Right atrium auricular region (tissue), 2 donors: ENCODE data around the gene TBC1D9. TPM values are rescaled to one million over a fixed set of nuclear protein-coding genes. Genes with fewer than 3 reads are reported as not detected.
"Not testable (repeated sequence)": the region's sequence is repeated elsewhere in the genome, so short reads cannot be mapped to it uniquely, and the experiment has no call there.

Source experiments
- DNase-seq: peaks from one replicate; pipeline ENCODE4 v3.0.0-alpha.2; 2019; ENCODE audit warnings: low spot score
- H3K27ac ChIP-seq, 2 donors: fragments of 200-600 bp; sonication (generic); 1 replicate in 1 of 2; 2 replicates in 1 of 2; pipeline ENCODE4 v1.5.1; 2016 to 2019
- H3K27me3 ChIP-seq, 2 donors: fragments of 200-600 bp; sonication (generic); one replicate each; pipeline versions ENCODE4 v1.5.1 to v1.6.0; 2017 to 2019
- H3K36me3 ChIP-seq: fragments of 200-600 bp; sonication (generic); one replicate; pipeline ENCODE4 v1.5.1; 2016
- H3K4me1 ChIP-seq, 2 donors: fragments of 200-600 bp; sonication (generic); one replicate each; pipeline versions ENCODE4 v1.5.1 to v1.6.0; 2017 to 2019
- H3K4me3 ChIP-seq, 2 donors: fragments of 200-600 bp; sonication (generic); 1 replicate in 1 of 2; 2 replicates in 1 of 2; pipeline ENCODE4 v1.5.1; 2017 to 2019; ENCODE audit warnings: mild to moderate bottlenecking in 1 of 2, moderate library complexity in 1 of 2
- H3K9me3 ChIP-seq, 2 donors: fragments of 200-600 bp; sonication (generic); one replicate each; pipeline ENCODE4 v1.5.1; 2019
- total RNA-seq, 2 donors: library from RNA; depleted of rRNA; stranded (reverse); fragments of >200 nt; gene quantifications; one replicate each; pipeline ENCODE4 v1.1.0, GENCODE V29; 2016
- TF ChIP-seq, protein P1 (sequence below), 2 donors: fragments of 200-600 bp; sonication (generic); IDR thresholded peaks; one replicate each; pipeline ENCODE4 v1.5.1; 2019; ENCODE audit warnings: antibody characterized with exemption in 2 of 2

Gene TBC1D9
- total RNA-seq, 2 donors from 2014 or later = 10.9 to 18.8 TPM

DNA sequence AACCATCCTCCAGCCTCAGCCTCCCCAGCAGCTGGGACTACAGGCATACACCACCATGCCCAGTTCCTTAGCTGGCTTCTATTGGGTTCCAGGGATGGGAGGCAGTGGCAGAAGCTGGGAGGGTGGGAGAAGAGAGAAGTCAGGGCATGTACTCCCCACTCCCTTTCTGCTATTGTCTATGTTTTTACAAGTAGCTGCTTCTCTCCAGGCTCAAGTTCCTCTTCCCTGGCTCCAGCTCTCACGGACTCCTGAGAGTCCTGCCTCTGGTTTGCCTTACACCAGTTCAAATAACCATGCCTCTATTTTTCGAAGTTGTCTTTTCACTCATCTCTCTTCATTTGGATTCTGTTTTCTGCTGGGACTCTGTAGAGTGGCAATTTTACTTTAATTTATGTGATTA is 2.9 kb downstream of the TBC1D9 start:
- peaks cover 0 to 2% of the 10 kb centered on the region in 2 donors for H3K9me3 ChIP-seq
- no peak for DNase-seq
- no peaks in the 10 kb centered on the region for H3K36me3 ChIP-seq
- H3K27me3 ChIP-seq = no peaks in the 10 kb centered on the region
- no peak overlapping the region for H3K27ac ChIP-seq
- no peak overlapping the region for H3K4me3 ChIP-seq
- TF ChIP-seq, protein P1, sequence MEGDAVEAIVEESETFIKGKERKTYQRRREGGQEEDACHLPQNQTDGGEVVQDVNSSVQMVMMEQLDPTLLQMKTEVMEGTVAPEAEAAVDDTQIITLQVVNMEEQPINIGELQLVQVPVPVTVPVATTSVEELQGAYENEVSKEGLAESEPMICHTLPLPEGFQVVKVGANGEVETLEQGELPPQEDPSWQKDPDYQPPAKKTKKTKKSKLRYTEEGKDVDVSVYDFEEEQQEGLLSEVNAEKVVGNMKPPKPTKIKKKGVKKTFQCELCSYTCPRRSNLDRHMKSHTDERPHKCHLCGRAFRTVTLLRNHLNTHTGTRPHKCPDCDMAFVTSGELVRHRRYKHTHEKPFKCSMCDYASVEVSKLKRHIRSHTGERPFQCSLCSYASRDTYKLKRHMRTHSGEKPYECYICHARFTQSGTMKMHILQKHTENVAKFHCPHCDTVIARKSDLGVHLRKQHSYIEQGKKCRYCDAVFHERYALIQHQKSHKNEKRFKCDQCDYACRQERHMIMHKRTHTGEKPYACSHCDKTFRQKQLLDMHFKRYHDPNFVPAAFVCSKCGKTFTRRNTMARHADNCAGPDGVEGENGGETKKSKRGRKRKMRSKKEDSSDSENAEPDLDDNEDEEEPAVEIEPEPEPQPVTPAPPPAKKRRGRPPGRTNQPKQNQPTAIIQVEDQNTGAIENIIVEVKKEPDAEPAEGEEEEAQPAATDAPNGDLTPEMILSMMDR (IDR thresholded peaks at IDR 0.05) = no peak
- H3K4me1 ChIP-seq = no peaks in the 10 kb centered on the region

DNA sequence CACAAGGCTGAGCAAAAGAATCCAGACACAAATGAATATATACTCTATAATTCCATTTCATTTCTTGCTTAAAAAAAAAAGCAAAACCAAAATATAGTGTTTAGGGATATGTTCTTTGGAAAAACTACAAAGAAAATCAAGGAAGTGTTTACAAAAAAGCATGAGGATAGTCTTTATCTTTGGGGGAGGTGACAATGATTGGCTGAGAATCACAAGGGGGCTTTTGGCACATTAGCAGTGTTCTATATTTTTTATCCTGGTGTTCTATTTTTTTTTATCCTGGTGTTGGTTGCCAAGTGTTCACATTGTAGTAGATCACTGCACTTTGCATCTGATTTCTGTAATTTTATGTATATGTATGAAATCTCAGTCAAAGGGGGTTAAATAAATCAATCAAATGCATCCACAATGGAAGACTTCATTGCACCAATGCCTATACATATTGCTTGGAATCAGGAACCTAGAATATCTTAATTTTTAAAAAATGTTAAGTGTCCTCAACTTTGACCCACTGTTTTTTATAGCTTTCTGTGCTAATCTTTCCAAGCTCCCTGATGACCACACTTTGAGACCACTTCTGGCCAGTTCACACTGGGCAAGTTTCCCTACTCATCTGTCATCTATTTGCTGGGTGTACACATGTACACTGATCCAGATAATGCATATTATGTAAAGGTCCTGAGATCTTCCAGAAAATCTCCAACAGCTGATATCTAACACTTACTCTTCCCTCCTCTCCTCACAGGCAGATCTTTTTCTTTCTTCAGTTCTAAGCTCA is 3.7 kb downstream of the TBC1D9 start:
- DNase-seq = no peak
- Histone ChIP-seq H3K9me3 (peaks cover 0 to 5% of the 10 kb centered on the region in 2 donors), H3K4me3 (no peak overlapping the region), H3K27me3 (no peaks in the 10 kb centered on the region), H3K27ac (no peak overlapping the region), H3K4me1 (no peaks in the 10 kb centered on the region), H3K36me3 (no peaks in the 10 kb centered on the region)
- TF ChIP-seq, protein P1 (IDR thresholded peaks at IDR 0.05) = no peak

GRCh38 chr4:140750470-140750869 is 5.7 kb downstream of the TBC1D9 start:
- peaks cover 0 to 5% of the 10 kb centered on the region in 2 donors for H3K9me3 ChIP-seq
- no peaks in the 10 kb centered on the region for H3K4me1 ChIP-seq
- no peak for DNase-seq
- no peaks in the 10 kb centered on the region for H3K27me3 ChIP-seq
- no peaks in the 10 kb centered on the region for H3K36me3 ChIP-seq
- no peak overlapping the region for H3K4me3 ChIP-seq
- H3K27ac ChIP-seq = no peak overlapping the region
- TF ChIP-seq, protein P1 (IDR thresholded peaks at IDR 0.05) = no peak

- TF ChIP-seq, protein P1 (IDR thresholded peaks at IDR 0.05) = no peak
- H3K27me3 ChIP-seq = no peaks in the 10 kb centered on the region
- no peak for DNase-seq
- H3K27ac ChIP-seq = no peak overlapping the region
- H3K9me3 ChIP-seq = peaks cover 0 to 5% of the 10 kb centered on the region in 2 donors
- H3K4me1 ChIP-seq = peaks cover 0 to 11% of the 10 kb centered on the region in 2 donors
- no peaks in the 10 kb centered on the region for H3K36me3 ChIP-seq
- no peak overlapping the region for H3K4me3 ChIP-seq
Measured at GRCh38 chr4:140748171-140748570, 8.0 kb downstream of the TBC1D9 start.

GRCh38 chr4:140746546-140746945 is 9.6 kb downstream of the TBC1D9 start:
- H3K36me3 ChIP-seq, H3K4me3 ChIP-seq, H3K27me3 ChIP-seq, H3K27ac ChIP-seq, H3K9me3 ChIP-seq, DNase-seq: not testable (repeated sequence)
- peaks cover 0 to 17% of the 10 kb centered on the region in 2 donors for H3K4me1 ChIP-seq

GRCh38 chr4:140744421-140744820 is 11.8 kb downstream of the TBC1D9 start:
- TF ChIP-seq, protein P1 (IDR thresholded peaks at IDR 0.05) = no peak
- Histone ChIP-seq H3K4me1 (peaks cover 0 to 24% of the 10 kb centered on the region in 2 donors), H3K27me3 (no peaks in the 10 kb centered on the region), H3K4me3 (no peak overlapping the region), H3K9me3 (peaks cover 0 to 5% of the 10 kb centered on the region in 2 donors), H3K36me3 (no peaks in the 10 kb centered on the region), H3K27ac (no peak overlapping the region)
- no peak for DNase-seq
